WTC11 (cell line): ENCODE measurements around the gene LRRTM3. TPM values are rescaled to one million over a fixed set of nuclear protein-coding genes. Genes with fewer than 3 reads are reported as not detected.

ENCODE experiments used
- ATAC-seq: fragments of 200-7000 bp; cut with Tn5 transposase; 2 replicates; pipeline ENCODE4 v1.10.0; 2021; ENCODE audit warnings: mild to moderate bottlenecking, moderate library complexity
- CTCF ChIA-PET: fragments of 300-600 bp; sonication (Branson Sonifier 250); formaldehyde crosslinking; loops from one replicate; lab custom pipeline; 2021; ENCODE audit warnings: antibody characterized with exemption; lab: Charles Lee
- POLR2A ChIA-PET: fragments of 350-600 bp; sonication (Branson Sonifier 250); formaldehyde crosslinking; loops from one replicate; lab custom pipeline; 2021; ENCODE audit warnings: antibody characterized with exemption; lab: Charles Lee
- DNase-seq: peaks from one replicate; pipeline ENCODE4 v3.0.0; 2021; ENCODE audit warnings: low spot score
- H3K27ac Mint-ChIP-seq: 2 replicates; pipeline ENCODE4 v1.8.0; 2021; ENCODE audit warnings: mixed read lengths
- H3K27me3 Mint-ChIP-seq: 2 replicates; pipeline ENCODE4 v1.8.0; 2021; ENCODE audit warnings: low read depth, mild to moderate bottlenecking, moderate library complexity, mixed read lengths
- H3K36me3 Mint-ChIP-seq: 2 replicates; pipeline ENCODE4 v1.8.0; 2021; ENCODE audit warnings: mixed read lengths
- H3K4me1 Mint-ChIP-seq: 2 replicates; pipeline ENCODE4 v1.8.0; 2022; ENCODE audit warnings: mixed read lengths
- H3K4me3 Mint-ChIP-seq: 2 replicates; pipeline ENCODE4 v1.8.0; 2021; ENCODE audit warnings: mild to moderate bottlenecking, moderate library complexity, mixed read lengths
- H3K9me3 Mint-ChIP-seq: 2 replicates; pipeline ENCODE4 v1.8.0; 2021; ENCODE audit warnings: mixed read lengths
- ARID4B ChIP-seq: sonication (generic); formaldehyde crosslinking; IDR thresholded peaks from 2 replicates; pipeline ENCODE4 v1.8.0; 2023; ENCODE audit warnings: missing genetic modification reagents, mild to moderate bottlenecking, borderline replicate concordance
- SP1 ChIP-seq: sonication (generic); formaldehyde crosslinking; conservative IDR thresholded peaks from 2 replicates; pipeline ENCODE4 v1.8.1; 2022; ENCODE audit warnings: missing genetic modification reagents
- TCF7 ChIP-seq: sonication (generic); formaldehyde crosslinking; IDR thresholded peaks from 2 replicates; pipeline ENCODE4 v1.8.0; 2022; ENCODE audit warnings: mild to moderate bottlenecking, low read depth, missing genetic modification reagents, moderate library complexity
- ZNF263 ChIP-seq: sonication (generic); formaldehyde crosslinking; IDR thresholded peaks from 2 replicates; pipeline ENCODE4 v1.8.1; 2022; ENCODE audit warnings: low read depth, mild to moderate bottlenecking, moderate library complexity, missing genetic modification reagents
- ZNF281 ChIP-seq: sonication (generic); formaldehyde crosslinking; IDR thresholded peaks from 2 replicates; pipeline ENCODE4 v1.8.0; 2023; ENCODE audit warnings: mild to moderate bottlenecking, missing genetic modification reagents
- total RNA-seq: library from RNA; stranded (reverse); gene quantifications from 3 replicates; pipeline ENCODE4 v1.2.3, GENCODE V29; 2021
- TF ChIP-seq, protein P1 (sequence below): fragments of 250-450 bp; sonication (Bioruptor Pico); IDR thresholded peaks from 2 replicates; pipeline ENCODE4 v1.9.0; 2021; ENCODE audit warnings: moderate library complexity, mild to moderate bottlenecking, inconsistent platforms, borderline replicate concordance
- TF ChIP-seq, protein P2 (sequence below): fragments of 250-450 bp; sonication (Bioruptor Pico); IDR thresholded peaks from 2 replicates; pipeline ENCODE4 v1.9.0; 2021; ENCODE audit warnings: mild to moderate bottlenecking

LRRTM3 gene
- total RNA-seq, 1 experiment from 2014 or later = 0.52 TPM

DNA sequence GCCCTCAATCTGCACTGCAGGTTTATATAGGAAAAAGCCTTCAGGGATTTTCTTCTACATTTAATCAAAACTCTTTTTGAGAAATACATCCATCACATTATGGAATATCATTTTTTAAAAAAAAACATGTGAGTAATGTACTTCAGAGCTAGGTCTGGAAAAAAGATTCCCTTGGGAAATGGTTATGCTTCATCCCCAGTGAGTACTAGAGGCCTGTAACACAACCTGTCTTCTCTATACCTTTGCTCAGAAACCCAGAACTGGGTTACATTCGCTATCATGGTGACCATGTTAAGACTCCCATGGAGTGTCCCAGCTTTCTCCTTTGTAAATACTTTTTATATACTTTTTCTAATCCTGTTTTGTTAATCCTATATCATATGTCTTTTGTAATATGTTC lies 186.9 kb downstream of the LRRTM3 start:
- DNase-seq = no peak
- no peak overlapping the region for H3K4me3 Mint-ChIP-seq
- ChIA-PET POLR2A (no interaction called here), CTCF (no interaction called here)
- H3K4me1 Mint-ChIP-seq = peaks cover 3% of the 10 kb centered on the region; the same call in 1 of the 2 replicates
- no peaks in the 10 kb centered on the region for H3K36me3 Mint-ChIP-seq
- no peaks in the 10 kb centered on the region for H3K9me3 Mint-ChIP-seq
- no peak for TF ChIP-seq ZNF281
- no peaks in the 10 kb centered on the region for H3K27me3 Mint-ChIP-seq
- no peak overlapping the region for H3K27ac Mint-ChIP-seq
- no peak for ATAC-seq

GRCh38 chr10:67114945-67115344 lies 189.1 kb downstream of the LRRTM3 start:
- no peak for TF ChIP-seq TCF7 (CRISPR knock-in tag)
- no peak for TF ChIP-seq SP1
- no peak for TF ChIP-seq ZNF263 (CRISPR knock-in tag)
- TF ChIP-seq, protein P1, sequence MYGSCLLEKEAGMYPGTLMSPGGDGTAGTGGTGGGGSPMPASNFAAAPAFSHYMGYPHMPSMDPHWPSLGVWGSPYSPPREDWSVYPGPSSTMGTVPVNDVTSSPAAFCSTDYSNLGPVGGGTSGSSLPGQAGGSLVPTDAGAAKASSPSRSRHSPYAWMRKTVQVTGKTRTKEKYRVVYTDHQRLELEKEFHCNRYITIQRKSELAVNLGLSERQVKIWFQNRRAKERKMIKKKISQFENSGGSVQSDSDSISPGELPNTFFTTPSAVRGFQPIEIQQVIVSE = no peak
- no peak for TF ChIP-seq ZNF281
- TF ChIP-seq ARID4B (CRISPR knock-in tag) = no peak
- TF ChIP-seq, all 79 proteins: peak for 0
- ATAC-seq = no peak
- ChIA-PET CTCF (no interaction called here), POLR2A (no interaction called here)
- Mint-ChIP-seq H3K27ac (no peak overlapping the region), H3K27me3 (no peaks in the 10 kb centered on the region), H3K4me1 (peaks cover 3% of the 10 kb centered on the region; the same call in 1 of the 2 replicates), H3K4me3 (no peak overlapping the region), H3K36me3 (no peaks in the 10 kb centered on the region), H3K9me3 (no peaks in the 10 kb centered on the region)
- DNase-seq = no peak

- POLR2A ChIA-PET = no interaction called here
- TF ChIP-seq, protein P2, sequence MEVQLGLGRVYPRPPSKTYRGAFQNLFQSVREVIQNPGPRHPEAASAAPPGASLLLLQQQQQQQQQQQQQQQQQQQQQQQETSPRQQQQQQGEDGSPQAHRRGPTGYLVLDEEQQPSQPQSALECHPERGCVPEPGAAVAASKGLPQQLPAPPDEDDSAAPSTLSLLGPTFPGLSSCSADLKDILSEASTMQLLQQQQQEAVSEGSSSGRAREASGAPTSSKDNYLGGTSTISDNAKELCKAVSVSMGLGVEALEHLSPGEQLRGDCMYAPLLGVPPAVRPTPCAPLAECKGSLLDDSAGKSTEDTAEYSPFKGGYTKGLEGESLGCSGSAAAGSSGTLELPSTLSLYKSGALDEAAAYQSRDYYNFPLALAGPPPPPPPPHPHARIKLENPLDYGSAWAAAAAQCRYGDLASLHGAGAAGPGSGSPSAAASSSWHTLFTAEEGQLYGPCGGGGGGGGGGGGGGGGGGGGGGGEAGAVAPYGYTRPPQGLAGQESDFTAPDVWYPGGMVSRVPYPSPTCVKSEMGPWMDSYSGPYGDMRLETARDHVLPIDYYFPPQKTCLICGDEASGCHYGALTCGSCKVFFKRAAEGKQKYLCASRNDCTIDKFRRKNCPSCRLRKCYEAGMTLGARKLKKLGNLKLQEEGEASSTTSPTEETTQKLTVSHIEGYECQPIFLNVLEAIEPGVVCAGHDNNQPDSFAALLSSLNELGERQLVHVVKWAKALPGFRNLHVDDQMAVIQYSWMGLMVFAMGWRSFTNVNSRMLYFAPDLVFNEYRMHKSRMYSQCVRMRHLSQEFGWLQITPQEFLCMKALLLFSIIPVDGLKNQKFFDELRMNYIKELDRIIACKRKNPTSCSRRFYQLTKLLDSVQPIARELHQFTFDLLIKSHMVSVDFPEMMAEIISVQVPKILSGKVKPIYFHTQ (CRISPR knock-in tag) = no peak
- no peak overlapping the region for H3K27ac Mint-ChIP-seq
- H3K4me1 Mint-ChIP-seq = peaks cover 3% of the 10 kb centered on the region; the same call in 1 of the 2 replicates
- no peak overlapping the region for H3K4me3 Mint-ChIP-seq
- DNase-seq = no peak
- no peak for ATAC-seq
- H3K36me3 Mint-ChIP-seq = no peaks in the 10 kb centered on the region
- CTCF ChIA-PET = no interaction called here
- H3K9me3 Mint-ChIP-seq = no peaks in the 10 kb centered on the region
- H3K27me3 Mint-ChIP-seq = no peaks in the 10 kb centered on the region
Measured at GRCh38 chr10:67115972-67116371, 190.1 kb downstream of the LRRTM3 start.
